ENCODE data around the gene CREG2. TPM values are rescaled to one million over a fixed set of nuclear protein-coding genes. Genes with fewer than 3 reads are reported as not detected.

CREG2 gene
- total RNA-seq, 1 donor from 2014 or later = not detected

DNA sequence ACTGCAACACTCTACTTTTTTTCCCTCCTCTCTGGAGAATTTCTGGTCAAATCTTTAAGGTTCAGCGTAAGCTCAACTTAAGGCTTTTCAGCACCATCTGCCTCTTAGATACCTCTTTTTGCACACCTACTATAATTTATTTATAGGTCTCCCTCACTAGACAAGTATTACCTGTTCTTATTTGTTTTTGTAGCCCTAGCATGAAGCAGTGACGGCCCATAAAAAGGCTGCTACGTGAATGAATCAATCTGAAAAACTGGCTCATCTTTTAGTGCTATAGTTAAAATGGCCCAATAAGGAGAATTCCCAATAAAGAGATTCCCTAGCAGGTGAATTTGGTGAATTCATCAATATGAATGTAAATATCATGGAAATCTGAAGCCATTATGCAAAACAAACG lies 85.3 kb downstream of the CREG2 start:
- H3K36me3 Mint-ChIP-seq (ENCODE audit: unreplicated experiment) = peaks cover 4% of the 10 kb centered on the region
- TF ChIP-seq, protein P1, sequence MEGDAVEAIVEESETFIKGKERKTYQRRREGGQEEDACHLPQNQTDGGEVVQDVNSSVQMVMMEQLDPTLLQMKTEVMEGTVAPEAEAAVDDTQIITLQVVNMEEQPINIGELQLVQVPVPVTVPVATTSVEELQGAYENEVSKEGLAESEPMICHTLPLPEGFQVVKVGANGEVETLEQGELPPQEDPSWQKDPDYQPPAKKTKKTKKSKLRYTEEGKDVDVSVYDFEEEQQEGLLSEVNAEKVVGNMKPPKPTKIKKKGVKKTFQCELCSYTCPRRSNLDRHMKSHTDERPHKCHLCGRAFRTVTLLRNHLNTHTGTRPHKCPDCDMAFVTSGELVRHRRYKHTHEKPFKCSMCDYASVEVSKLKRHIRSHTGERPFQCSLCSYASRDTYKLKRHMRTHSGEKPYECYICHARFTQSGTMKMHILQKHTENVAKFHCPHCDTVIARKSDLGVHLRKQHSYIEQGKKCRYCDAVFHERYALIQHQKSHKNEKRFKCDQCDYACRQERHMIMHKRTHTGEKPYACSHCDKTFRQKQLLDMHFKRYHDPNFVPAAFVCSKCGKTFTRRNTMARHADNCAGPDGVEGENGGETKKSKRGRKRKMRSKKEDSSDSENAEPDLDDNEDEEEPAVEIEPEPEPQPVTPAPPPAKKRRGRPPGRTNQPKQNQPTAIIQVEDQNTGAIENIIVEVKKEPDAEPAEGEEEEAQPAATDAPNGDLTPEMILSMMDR (IDR thresholded peaks at IDR 0.05) = no peak
- H3K4me1 Mint-ChIP-seq (ENCODE audit: unreplicated experiment) = peaks cover 32% of the 10 kb centered on the region
- no peak for DNase-seq (ENCODE audit: extremely low spot score, unreplicated experiment)
- no peak overlapping the region for H3K4me3 Mint-ChIP-seq (ENCODE audit: unreplicated experiment)
- no peak overlapping the region for H3K27ac Mint-ChIP-seq (ENCODE audit: unreplicated experiment)
- H3K27me3 Mint-ChIP-seq (ENCODE audit: unreplicated experiment) = no peaks in the 10 kb centered on the region
- H3K9me3 Mint-ChIP-seq (ENCODE audit: unreplicated experiment) = no peaks in the 10 kb centered on the region

DNA sequence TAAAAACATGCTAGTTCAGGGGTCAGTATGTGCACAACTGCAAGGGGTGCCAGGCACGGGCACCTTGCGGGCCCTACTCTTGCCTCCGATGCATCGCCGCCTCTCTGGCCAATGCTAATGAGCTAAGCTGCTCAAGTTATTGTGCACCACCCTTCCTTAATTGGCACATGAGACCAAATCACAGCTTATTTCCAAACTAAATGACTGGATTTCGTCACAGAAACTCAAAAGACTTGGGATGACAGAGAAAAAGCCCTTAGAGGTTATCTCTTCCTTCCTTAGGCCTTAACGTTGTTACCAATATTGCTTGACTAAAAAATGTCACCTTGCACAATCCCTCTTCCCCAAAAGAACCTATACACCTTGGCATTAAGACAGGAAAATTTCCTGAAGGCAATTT lies 86.5 kb downstream of the CREG2 start:
- Mint-ChIP-seq H3K9me3 (ENCODE audit: unreplicated experiment) (no peaks in the 10 kb centered on the region), H3K36me3 (ENCODE audit: unreplicated experiment) (peaks cover 4% of the 10 kb centered on the region), H3K27ac (ENCODE audit: unreplicated experiment) (no peak overlapping the region), H3K4me3 (ENCODE audit: unreplicated experiment) (no peak overlapping the region), H3K4me1 (ENCODE audit: unreplicated experiment) (peaks cover 28% of the 10 kb centered on the region), H3K27me3 (ENCODE audit: unreplicated experiment) (no peaks in the 10 kb centered on the region)
- DNase-seq (ENCODE audit: extremely low spot score, unreplicated experiment) = no peak
- TF ChIP-seq, protein P1 (IDR thresholded peaks at IDR 0.05) = no peak

DNA sequence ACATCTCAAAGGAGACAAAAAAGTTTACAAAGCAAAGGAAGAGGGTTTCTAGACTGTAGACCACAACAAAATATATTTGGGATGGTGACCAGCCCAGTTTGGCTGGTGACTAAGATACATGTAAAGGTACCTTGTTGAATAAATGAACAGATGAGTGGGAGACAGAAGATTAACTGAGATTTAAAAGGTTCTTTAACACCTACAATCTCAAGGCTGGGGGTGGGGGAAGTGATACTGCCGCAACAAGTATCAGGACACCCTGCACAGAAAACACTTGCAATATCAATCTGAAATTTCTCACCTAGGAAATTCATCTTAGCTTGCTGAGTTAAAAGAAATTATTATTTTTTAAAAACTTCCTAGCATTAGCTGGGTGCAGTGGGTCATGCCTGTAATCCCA lies 87.1 kb downstream of the CREG2 start:
- TF ChIP-seq, protein P1 (IDR thresholded peaks at IDR 0.05) = no peak
- peaks cover 4% of the 10 kb centered on the region for H3K36me3 Mint-ChIP-seq (ENCODE audit: unreplicated experiment)
- no peak overlapping the region for H3K27ac Mint-ChIP-seq (ENCODE audit: unreplicated experiment)
- no peak overlapping the region for H3K4me3 Mint-ChIP-seq (ENCODE audit: unreplicated experiment)
- H3K4me1 Mint-ChIP-seq (ENCODE audit: unreplicated experiment) = peaks cover 25% of the 10 kb centered on the region
- no peak for DNase-seq (ENCODE audit: extremely low spot score, unreplicated experiment)
- no peaks in the 10 kb centered on the region for H3K27me3 Mint-ChIP-seq (ENCODE audit: unreplicated experiment)
- H3K9me3 Mint-ChIP-seq (ENCODE audit: unreplicated experiment) = no peaks in the 10 kb centered on the region

DNA sequence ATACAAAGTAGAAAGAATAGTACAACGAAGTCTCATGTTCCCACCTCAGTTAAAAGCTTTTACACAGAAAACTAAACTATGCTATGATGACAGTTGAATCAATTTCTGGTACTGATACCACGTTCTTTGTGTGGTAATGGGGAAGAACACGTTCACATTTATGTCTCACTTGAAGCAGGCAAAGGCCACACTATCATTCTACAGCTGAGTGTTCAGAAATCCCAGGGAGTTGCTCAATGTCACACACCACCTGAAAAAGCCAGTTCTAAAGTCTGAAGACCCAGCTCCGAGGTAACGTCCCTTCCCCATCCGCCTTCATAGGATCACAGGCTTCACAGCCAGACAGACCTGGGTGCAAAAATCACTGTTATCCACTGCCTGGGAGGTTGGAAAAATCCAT lies 87.7 kb downstream of the CREG2 start:
- peaks cover 20% of the 10 kb centered on the region for H3K4me1 Mint-ChIP-seq (ENCODE audit: unreplicated experiment)
- TF ChIP-seq, protein P1 (IDR thresholded peaks at IDR 0.05) = no peak
- H3K4me3 Mint-ChIP-seq (ENCODE audit: unreplicated experiment) = no peak overlapping the region
- H3K36me3 Mint-ChIP-seq (ENCODE audit: unreplicated experiment) = peaks cover 4% of the 10 kb centered on the region
- H3K27ac Mint-ChIP-seq (ENCODE audit: unreplicated experiment) = no peak overlapping the region
- no peak for DNase-seq (ENCODE audit: extremely low spot score, unreplicated experiment)
- no peaks in the 10 kb centered on the region for H3K27me3 Mint-ChIP-seq (ENCODE audit: unreplicated experiment)
- H3K9me3 Mint-ChIP-seq (ENCODE audit: unreplicated experiment) = no peaks in the 10 kb centered on the region

DNA sequence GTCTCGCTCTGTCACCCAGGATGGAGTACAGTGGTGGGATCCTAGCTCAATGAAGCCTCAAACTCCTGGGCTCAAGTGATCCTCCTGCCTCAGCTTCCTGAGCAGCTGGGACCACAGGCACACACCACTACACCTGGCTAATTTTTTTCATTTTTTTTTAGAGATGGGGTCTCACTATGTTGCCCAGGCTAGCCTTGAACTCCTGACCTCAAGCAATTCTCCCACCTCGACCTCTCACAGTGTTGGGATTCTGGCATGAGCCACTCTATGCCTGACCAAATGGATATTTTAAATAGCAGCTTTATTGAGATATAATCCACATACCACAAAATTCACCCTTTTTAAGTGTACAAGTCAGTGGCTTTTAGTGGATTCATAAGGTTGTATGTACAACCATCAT lies 89.9 kb downstream of the CREG2 start:
- peaks cover 16% of the 10 kb centered on the region for H3K4me1 Mint-ChIP-seq (ENCODE audit: unreplicated experiment)
- TF ChIP-seq, protein P1 (IDR thresholded peaks at IDR 0.05) = no peak
- H3K36me3 Mint-ChIP-seq (ENCODE audit: unreplicated experiment) = peaks cover 5% of the 10 kb centered on the region
- H3K27ac Mint-ChIP-seq (ENCODE audit: unreplicated experiment) = no peak overlapping the region
- no peaks in the 10 kb centered on the region for H3K27me3 Mint-ChIP-seq (ENCODE audit: unreplicated experiment)
- H3K4me3 Mint-ChIP-seq (ENCODE audit: unreplicated experiment) = no peak overlapping the region
- no peaks in the 10 kb centered on the region for H3K9me3 Mint-ChIP-seq (ENCODE audit: unreplicated experiment)
- no peak for DNase-seq (ENCODE audit: extremely low spot score, unreplicated experiment)
